ENCODE data around the gene SLC24A1. TPM values are rescaled to one million over a fixed set of nuclear protein-coding genes. Genes with fewer than 3 reads are reported as not detected.
A peak's percentile ranks its signal among the peaks of the same experiment; 100 is the strongest.

SLC24A1 gene
- total and polyA plus RNA-seq, 10 of the 15 experiments (the other 5 are each of a cell fraction or from before 2014, with no cell fraction given) = 1.4 to 5.8 (median 3.3) TPM

GRCh38 chr15:65638681-65639089 lies 16.9 kb downstream of the SLC24A1 start:
- in situ Hi-C loops (cut with MboI) (no loop called here), intact Hi-C loops (cut with micrococcal nuclease; ENCODE audit: unreplicated experiment) (loop anchor here (5.0 to 10.0 kb wide), 4 partner anchors 194 to 649 kb away; no protein-coding TSS in a partner anchor)
- ChIA-PET SMC1A (ENCODE audit: uncharacterized antibody, unreplicated experiment) (interaction anchor here (0.6 to 3.6 kb wide), 17 partner anchors 8 to 278 kb away, joined by 3 to 43 read pairs (median 3); partner anchors contain the start of genes INTS14 and RAB11A), POLR2A (interaction anchor here (1.3 kb wide), 1 partner anchor 197 kb away, joined by 3 read pairs; no protein-coding TSS in a partner anchor), RAD21 (ENCODE audit: unreplicated experiment) (interaction anchor here (0.9 to 8.2 kb wide), 6 partner anchors 28 to 231 kb away, joined by 3 to 69 read pairs (median 5); partner anchors contain the start of genes INTS14 and RAB11A), CTCF (interaction anchor here (0.6 to 15.8 kb wide), 35 partner anchors 10 to 650 kb away, joined by 3 to 192 read pairs (median 5); partner anchors contain the start of genes HACD3 and INTS14)
- H3K79me2 ChIP-seq (ENCODE audit: control insufficient read depth, insufficient read depth, low read length) = no peaks in the 10 kb centered on the region
- H3K9ac ChIP-seq (ENCODE audit: control insufficient read depth, insufficient read depth, low read length) = no peak overlapping the region
- DNase-seq (ENCODE audit: low read depth, low spot score) (peak; percentile 28), FAIRE-seq (peak; percentile 82), ATAC-seq (peak; percentile 77)
- H3K4me2 ChIP-seq (ENCODE audit: control insufficient read depth, insufficient read depth) = no peak overlapping the region
- H4K20me1 ChIP-seq (ENCODE audit: control insufficient read depth, insufficient read depth) = no peaks in the 10 kb centered on the region
- no peak overlapping the region for H3K27ac ChIP-seq (ENCODE audit: control insufficient read depth, insufficient read depth)
- WGBS (ENCODE audit: insufficient coverage, insufficient replicate concordance, low lambda C conversion rate, missing lambda C conversion rate) = 4% methylated on average over 3 of the region's 3 CpGs
- H3K36me3 ChIP-seq (ENCODE audit: control insufficient read depth in 2 of 2, insufficient read depth in 2 of 2, low read length in 1 of 2) = no peaks in the 10 kb centered on the region
- BruUV-seq (replicated peaks) = no TSS peak
- H3K4me3 ChIP-seq = no peak overlapping the region
- no peaks in the 10 kb centered on the region for H3K9me3 ChIP-seq (replicated peaks; ENCODE audit: control insufficient read depth, insufficient read depth, low read length)
- H3K4me1 ChIP-seq (ENCODE audit: control insufficient read depth, insufficient read depth, low read length) = no peaks in the 10 kb centered on the region
- H2AFZ ChIP-seq (ENCODE audit: control insufficient read depth, low read depth, low read length) = no peak overlapping the region
- H3K27me3 ChIP-seq (replicated peaks in 1 of 2; ENCODE audit: control insufficient read depth in 2 of 2, insufficient read depth in 2 of 2, low read length in 1 of 2) = no peaks in the 10 kb centered on the region
- TF ChIP-seq ZBTB11 (CRISPR knock-in tag; IDR thresholded peaks at IDR 0.05) = no peak
- TF ChIP-seq CREM (IDR thresholded peaks at IDR 0.05; ENCODE audit: low read depth) = peak; percentile 23; the same call in 1 of the 2 replicates
- no peak for TF ChIP-seq ASH2L (IDR thresholded peaks at IDR 0.05; ENCODE audit: borderline replicate concordance, low read depth)
- TF ChIP-seq RAD51 (IDR thresholded peaks at IDR 0.05) = no peak
- no peak for TF ChIP-seq USF1 (IDR thresholded peaks at IDR 0.05; ENCODE audit: borderline replicate concordance, extremely low read length, insufficient read depth, low read depth, low read length)
- TF ChIP-seq CEBPB (IDR thresholded peaks at IDR 0.05; ENCODE audit: borderline replicate concordance in 1 of 2, low read depth in 2 of 2, low read length in 2 of 2) = no peak
- TF ChIP-seq MYB (IDR thresholded peaks at IDR 0.05; ENCODE audit: borderline replicate concordance, low read depth, low read length) = no peak
- TF ChIP-seq CHD4 (IDR thresholded peaks at IDR 0.05) = no peak
- TF ChIP-seq PML (IDR thresholded peaks at IDR 0.05; ENCODE audit: low read length) = 0 out of 2 replicates have a peak, but pooled peaks have one; percentile 39
- no peak for TF ChIP-seq ZBTB33 (IDR thresholded peaks at IDR 0.05)
- peak; percentile 50; the same call in 1 of the 3 replicates for TF ChIP-seq POU2F2 (IDR thresholded peaks at IDR 0.05; ENCODE audit: borderline replicate concordance, low read depth, low read length)
- TF ChIP-seq YY1 (IDR thresholded peaks at IDR 0.05; ENCODE audit: low read depth, low read length) = 0 out of 2 replicates have a peak, but pooled peaks have one; percentile 12
- no peak for TF ChIP-seq ESRRA (IDR thresholded peaks at IDR 0.05; ENCODE audit: low read length)
- no peak for TF ChIP-seq SP1 (IDR thresholded peaks at IDR 0.05; ENCODE audit: low read depth, low read length)
- TF ChIP-seq SIN3A (IDR thresholded peaks at IDR 0.05; ENCODE audit: low read depth, low read length) = no peak
